Measurements from ENCODE around the gene PPFIBP2. TPM values are rescaled to one million over a fixed set of nuclear protein-coding genes. Genes with fewer than 3 reads are reported as not detected.
A peak's percentile ranks its signal among the peaks of the same experiment; 100 is the strongest.

PPFIBP2 gene
- total and polyA plus RNA-seq, 10 of the 15 experiments (the other 5 are each of a cell fraction or from before 2014, with no cell fraction given): 17.3 to 56.3 (median 39.2) TPM

DNA sequence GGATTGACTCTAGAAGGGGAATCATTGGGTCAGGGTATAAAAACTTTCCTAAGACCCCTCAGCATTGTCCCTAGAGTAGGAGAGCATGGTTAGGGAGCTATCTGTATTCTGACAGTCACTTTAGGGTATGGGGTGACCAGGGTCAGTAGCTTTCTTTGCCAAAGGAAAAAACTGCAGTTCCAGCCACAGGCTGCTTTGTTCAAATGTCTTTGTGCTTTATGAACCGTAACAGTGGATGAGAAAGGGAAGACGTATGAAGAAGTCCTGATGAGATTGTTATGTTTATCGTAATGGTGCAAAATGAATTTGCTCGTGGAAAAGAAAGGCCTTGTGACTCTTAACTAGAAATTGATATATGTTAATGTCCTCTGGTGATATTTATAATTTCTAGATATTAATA lies 129.5 kb downstream of the PPFIBP2 start:
- no peak overlapping the region for H3K27ac ChIP-seq (ENCODE audit: control insufficient read depth, insufficient read depth)
- in situ Hi-C loops (cut with MboI): no loop called here
- no peak overlapping the region for H3K4me2 ChIP-seq (ENCODE audit: control insufficient read depth, insufficient read depth)
- DNase-seq (ENCODE audit: low read depth, low spot score): no peak
- H2AFZ ChIP-seq (ENCODE audit: control insufficient read depth, low read depth, low read length): no peak overlapping the region
- H3K9me3 ChIP-seq (replicated peaks; ENCODE audit: control insufficient read depth, insufficient read depth, low read length): no peaks in the 10 kb centered on the region
- H3K27me3 ChIP-seq (replicated peaks in 1 of 2; ENCODE audit: control insufficient read depth in 2 of 2, insufficient read depth in 2 of 2, low read length in 1 of 2): no peaks in the 10 kb centered on the region
- ChIA-PET RAD21 (ENCODE audit: unreplicated experiment) (interaction anchor here (0.8 to 1.2 kb wide), 2 partner anchors 10 to 201 kb away, joined by 3 to 5 read pairs; no protein-coding TSS in a partner anchor), POLR2A (no interaction called here), CTCF (interaction anchor here (1.2 to 1.6 kb wide), 5 partner anchors 12 to 131 kb away, joined by 3 to 7 read pairs (median 4); no protein-coding TSS in a partner anchor), SMC1A (ENCODE audit: uncharacterized antibody, unreplicated experiment) (interaction anchor here (0.7 to 1.7 kb wide), 7 partner anchors 11 to 290 kb away, joined by 3 to 5 read pairs (median 4); no protein-coding TSS in a partner anchor)
- BruUV-seq (replicated peaks): no TSS peak
- H3K9ac ChIP-seq (ENCODE audit: control insufficient read depth, insufficient read depth, low read length): no peak overlapping the region
- FAIRE-seq: peak; percentile 82
- H4K20me1 ChIP-seq (ENCODE audit: control insufficient read depth, insufficient read depth): no peaks in the 10 kb centered on the region
- no peaks in the 10 kb centered on the region for H3K79me2 ChIP-seq (ENCODE audit: control insufficient read depth, insufficient read depth, low read length)
- ATAC-seq: no peak
- H3K4me1 ChIP-seq (ENCODE audit: control insufficient read depth, insufficient read depth, low read length): peaks cover 3% of the 10 kb centered on the region; the same call in 1 of the 2 replicates
- TF ChIP-seq SRF (IDR thresholded peaks at IDR 0.05; ENCODE audit: low read depth in 2 of 2, low read length in 2 of 2) (no peak), EGR1 (IDR thresholded peaks at IDR 0.05; ENCODE audit: borderline replicate concordance in 1 of 2, low read depth in 2 of 2, low read length in 2 of 2) (no peak), YBX1 (IDR thresholded peaks at IDR 0.05) (no peak), CEBPB (IDR thresholded peaks at IDR 0.05; ENCODE audit: borderline replicate concordance in 1 of 2, low read depth in 2 of 2, low read length in 2 of 2) (no peak), ATF7 (IDR thresholded peaks at IDR 0.05; ENCODE audit: low read depth) (no peak), HDAC2 (IDR thresholded peaks at IDR 0.05) (no peak), RAD21 (IDR thresholded peaks at IDR 0.05; ENCODE audit: insufficient read depth, low read depth, low read length) (no peak), SIX5 (IDR thresholded peaks at IDR 0.05; ENCODE audit: low read depth, low read length, severe bottlenecking) (no peak), TCF3 (IDR thresholded peaks at IDR 0.05; ENCODE audit: borderline replicate concordance, insufficient read depth, low read depth, low read length) (no peak), RUNX3 (IDR thresholded peaks at IDR 0.05; ENCODE audit: low read length) (no peak), JUNB (IDR thresholded peaks at IDR 0.05) (no peak), ZNF384 (IDR thresholded peaks at IDR 0.05; ENCODE audit: borderline replicate concordance, low read depth, low read length) (no peak), GATAD2B (conservative IDR thresholded peaks at IDR 0.05; ENCODE audit: low read depth) (no peak), DPF2 (IDR thresholded peaks at IDR 0.05) (no peak)
- TF ChIP-seq, protein P1, sequence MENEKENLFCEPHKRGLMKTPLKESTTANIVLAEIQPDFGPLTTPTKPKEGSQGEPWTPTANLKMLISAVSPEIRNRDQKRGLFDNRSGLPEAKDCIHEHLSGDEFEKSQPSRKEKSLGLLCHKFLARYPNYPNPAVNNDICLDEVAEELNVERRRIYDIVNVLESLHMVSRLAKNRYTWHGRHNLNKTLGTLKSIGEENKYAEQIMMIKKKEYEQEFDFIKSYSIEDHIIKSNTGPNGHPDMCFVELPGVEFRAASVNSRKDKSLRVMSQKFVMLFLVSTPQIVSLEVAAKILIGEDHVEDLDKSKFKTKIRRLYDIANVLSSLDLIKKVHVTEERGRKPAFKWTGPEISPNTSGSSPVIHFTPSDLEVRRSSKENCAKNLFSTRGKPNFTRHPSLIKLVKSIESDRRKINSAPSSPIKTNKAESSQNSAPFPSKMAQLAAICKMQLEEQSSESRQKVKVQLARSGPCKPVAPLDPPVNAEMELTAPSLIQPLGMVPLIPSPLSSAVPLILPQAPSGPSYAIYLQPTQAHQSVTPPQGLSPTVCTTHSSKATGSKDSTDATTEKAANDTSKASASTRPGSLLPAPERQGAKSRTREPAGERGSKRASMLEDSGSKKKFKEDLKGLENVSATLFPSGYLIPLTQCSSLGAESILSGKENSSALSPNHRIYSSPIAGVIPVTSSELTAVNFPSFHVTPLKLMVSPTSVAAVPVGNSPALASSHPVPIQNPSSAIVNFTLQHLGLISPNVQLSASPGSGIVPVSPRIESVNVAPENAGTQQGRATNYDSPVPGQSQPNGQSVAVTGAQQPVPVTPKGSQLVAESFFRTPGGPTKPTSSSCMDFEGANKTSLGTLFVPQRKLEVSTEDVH (IDR thresholded peaks at IDR 0.05; ENCODE audit: low read depth, partially characterized antibody): no peak
- TF ChIP-seq, protein P2, sequence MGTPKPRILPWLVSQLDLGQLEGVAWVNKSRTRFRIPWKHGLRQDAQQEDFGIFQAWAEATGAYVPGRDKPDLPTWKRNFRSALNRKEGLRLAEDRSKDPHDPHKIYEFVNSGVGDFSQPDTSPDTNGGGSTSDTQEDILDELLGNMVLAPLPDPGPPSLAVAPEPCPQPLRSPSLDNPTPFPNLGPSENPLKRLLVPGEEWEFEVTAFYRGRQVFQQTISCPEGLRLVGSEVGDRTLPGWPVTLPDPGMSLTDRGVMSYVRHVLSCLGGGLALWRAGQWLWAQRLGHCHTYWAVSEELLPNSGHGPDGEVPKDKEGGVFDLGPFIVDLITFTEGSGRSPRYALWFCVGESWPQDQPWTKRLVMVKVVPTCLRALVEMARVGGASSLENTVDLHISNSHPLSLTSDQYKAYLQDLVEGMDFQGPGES (IDR thresholded peaks at IDR 0.05): no peak
- intact Hi-C loops (cut with micrococcal nuclease; ENCODE audit: unreplicated experiment): no loop called here
- H3K4me3 ChIP-seq: no peak overlapping the region
- WGBS (ENCODE audit: insufficient coverage, insufficient replicate concordance, low lambda C conversion rate, missing lambda C conversion rate): 86% methylated on average over 4 of the region's 4 CpGs
- H3K36me3 ChIP-seq (ENCODE audit: control insufficient read depth in 2 of 2, insufficient read depth in 2 of 2, low read length in 1 of 2): peaks cover 8 to 15% of the 10 kb centered on the region in 2 experiments

Data from GM12878 (cell line).